Endothelial cell of umbilical vein (primary cell): Measurements from ENCODE around the gene SSC4D. TPM values are rescaled to one million over a fixed set of nuclear protein-coding genes. Genes with fewer than 3 reads are reported as not detected.

Experiments used
- BruUV-seq: library from RNA; stranded (reverse); fragments of 400-500 nt; replicated peaks from 2 replicates; lab custom pipeline; 2021; lab: Mats Ljungman, UMichigan
- CTCF ChIA-PET: fragments of 300-600, 350-600 bp; sonication (Branson Sonifier 250); formaldehyde crosslinking; loops from one replicate; lab custom pipeline; 2021; ENCODE audit warnings: antibody characterized with exemption, inconsistent platforms; lab: Charles Lee
- POLR2A ChIA-PET: fragments of 300-600, 350-600 bp; sonication (Branson Sonifier 250); formaldehyde crosslinking; loops from one replicate; lab custom pipeline; 2021; ENCODE audit warnings: antibody characterized with exemption, inconsistent platforms; lab: Charles Lee
- DNase-seq: peaks from one replicate; pipeline ENCODE4 v3.0.0-alpha.2; 2011; ENCODE audit warnings: low read depth, low spot score
- FAIRE-seq: peaks from 2 replicates; lab custom pipeline; 2011; peaks lifted over from hg19 to GRCh38; lab: Jason Lieb, UNC
- H2AFZ ChIP-seq: 2 replicates; pipeline ENCODE4 v1.6.0; 2012; ENCODE audit warnings: low read depth, low read length, control low read depth, inconsistent platforms
- H3K27ac ChIP-seq: 2 replicates; pipeline ENCODE4 v1.5.1; 2011; ENCODE audit warnings: low read depth, mild to moderate bottlenecking, control low read depth, low read length, moderate library complexity; ENCODE audit not compliant: insufficient read depth
- H3K27me3 ChIP-seq, 2 experiments: 2 replicates each; pipeline versions ENCODE4 v1.6.0 to v1.6.1; 2011; ENCODE audit warnings: low read length in 2 of 2, mixed read lengths in 1 of 2; ENCODE audit not compliant: control insufficient read depth in 2 of 2, insufficient read depth in 2 of 2
- H3K36me3 ChIP-seq, 2 experiments: 2 replicates in 1 of 2; 3 replicates in 1 of 2; pipeline ENCODE4 v1.5.1; 2011; ENCODE audit warnings: low read length in 2 of 2, mild to moderate bottlenecking in 1 of 2, moderate library complexity in 1 of 2; ENCODE audit not compliant: control insufficient read depth in 2 of 2, insufficient read depth in 2 of 2; ENCODE audit errors: extremely low read depth in 1 of 2
- H3K4me1 ChIP-seq: 3 replicates; pipeline ENCODE4 v1.5.1; 2011; ENCODE audit warnings: mild to moderate bottlenecking, low read length; ENCODE audit not compliant: control insufficient read depth, insufficient read depth; ENCODE audit errors: extremely low read depth
- H3K4me2 ChIP-seq: 2 replicates; pipeline ENCODE4 v1.6.1; 2011; ENCODE audit warnings: low read length, control low read depth, mixed read lengths; ENCODE audit not compliant: insufficient read depth
- H3K4me3 ChIP-seq, 3 experiments: fragments of 200-600 bp in 1 of 3; sonication (generic), shearing (Covaris generic) in 1 of 3; replicated peaks in 1 of 3; 2 replicates each; pipeline ENCODE4 v1.5.1; 2011 to 2016; ENCODE audit warnings: control low read depth in 3 of 3, low read length in 3 of 3, mild to moderate bottlenecking in 2 of 3, inconsistent platforms in 1 of 3, low read depth in 1 of 3, moderate library complexity in 1 of 3; ENCODE audit not compliant: insufficient read depth in 1 of 3
- H3K79me2 ChIP-seq: 2 replicates; pipeline ENCODE4 v1.6.0; 2012; ENCODE audit warnings: low read length, inconsistent platforms; ENCODE audit not compliant: control insufficient read depth, insufficient read depth
- H3K9ac ChIP-seq: replicated peaks from 2 replicates; pipeline ENCODE3; 2011; ENCODE audit warnings: low read length, control low read depth; ENCODE audit not compliant: insufficient read depth; ENCODE audit errors: extremely low read depth
- H3K9me1 ChIP-seq: replicated peaks from 3 replicates; pipeline ENCODE4 v1.6.0; 2011; ENCODE audit warnings: mild to moderate bottlenecking, low read length; ENCODE audit not compliant: control insufficient read depth, insufficient read depth; ENCODE audit errors: extremely low read depth
- H3K9me3 ChIP-seq: replicated peaks from 2 replicates; pipeline ENCODE4 v1.5.1; 2012; ENCODE audit warnings: low read length, inconsistent platforms; ENCODE audit not compliant: control insufficient read depth, insufficient read depth
- H4K20me1 ChIP-seq: replicated peaks from 2 replicates; pipeline ENCODE3; 2011; ENCODE audit warnings: mild to moderate bottlenecking, low read length; ENCODE audit not compliant: control insufficient read depth, insufficient read depth; ENCODE audit errors: extremely low read depth
- EZH2 ChIP-seq: IDR thresholded peaks from 2 replicates; pipeline ENCODE4 v1.6.1; 2012; ENCODE audit warnings: borderline replicate concordance, low read depth, mild to moderate bottlenecking, moderate library complexity, low read length, inconsistent platforms; ENCODE audit not compliant: severe bottlenecking
- FOS ChIP-seq: IDR thresholded peaks from 2 replicates; pipeline ENCODE4 v1.6.1; 2011; ENCODE audit warnings: mild to moderate bottlenecking, low read length, moderate library complexity, borderline replicate concordance; ENCODE audit not compliant: insufficient read depth
- GATA2 ChIP-seq: IDR thresholded peaks from 2 replicates; pipeline ENCODE4 v1.7.0; 2011; ENCODE audit warnings: low read depth, mild to moderate bottlenecking, moderate library complexity, mixed read lengths, low read length; ENCODE audit not compliant: insufficient read length, insufficient read depth
- JUN ChIP-seq: IDR thresholded peaks from 2 replicates; pipeline ENCODE4 v1.6.1; 2011; ENCODE audit warnings: borderline replicate concordance, low read depth; ENCODE audit not compliant: insufficient read length, insufficient read depth
- MYC ChIP-seq: IDR thresholded peaks from one replicate; pipeline ENCODE4 v1.6.1; 2011; ENCODE audit warnings: mild to moderate bottlenecking, low read depth, low read length
- POLR2A ChIP-seq: IDR thresholded peaks from 2 replicates; pipeline ENCODE4 v1.6.1; 2012; ENCODE audit warnings: low read depth, mild to moderate bottlenecking, control low read depth, low read length
- POLR2AphosphoS5 ChIP-seq: IDR thresholded peaks from 2 replicates; pipeline ENCODE4 v1.6.1; 2012; ENCODE audit warnings: low read depth, mild to moderate bottlenecking, control low read depth, low read length, moderate library complexity; ENCODE audit not compliant: insufficient read depth
- dilution Hi-C: fragments of 300-500 bp; cut with MboI; formaldehyde crosslinking; loops from one replicate; pipeline ENCODE4 v1.15.0; 2019; ENCODE audit warnings: low sequenced_read_pairs; ENCODE audit not compliant: extremely low pct_ligation_motif_present
- intact Hi-C: fragments of 100-400 bp; cut with micrococcal nuclease; formaldehyde crosslinking; loops from one replicate; pipeline ENCODE4 v1.10.0; 2022
- polyA plus RNA-seq, 4 experiments: library from polyadenylated mRNA; depleted of rRNA in 3 of 4; stranded (reverse) in 3 of 4; unstranded in 1 of 4; fragments of >200 nt; gene quantifications; 2 replicates each; pipeline versions ENCODE4 v1.2.1 to v1.2.3, GENCODE V29; 2011 to 2012; ENCODE audit warnings: missing spikeins in 1 of 4
- total RNA-seq: library from RNA; stranded (reverse); gene quantifications from 2 replicates; pipeline ENCODE4 v1.2.3, GENCODE V29; 2021
- TF ChIP-seq, protein P1 (sequence below), 2 donors: IDR thresholded peaks; 1 replicate in 1 of 2; 2 replicates in 1 of 2; pipeline ENCODE4 v1.5.1; 2011; ENCODE audit warnings: low read length in 2 of 2, mild to moderate bottlenecking in 2 of 2, moderate library complexity in 2 of 2, control low read depth in 1 of 2, inconsistent platforms in 1 of 2, low read depth in 1 of 2; ENCODE audit not compliant: insufficient read depth in 1 of 2; ENCODE audit errors: extremely low read depth in 1 of 2
- TF ChIP-seq, protein P2 (sequence below): IDR thresholded peaks from 2 replicates; pipeline ENCODE4 v1.6.1; 2011; ENCODE audit not compliant: insufficient read depth, insufficient read length

The SSC4D gene
- total and polyA plus RNA-seq, 2 donors (not counting 3 experiments of a cell fraction or from before 2014, with no cell fraction given): 0.46 to 0.88 TPM

DNA sequence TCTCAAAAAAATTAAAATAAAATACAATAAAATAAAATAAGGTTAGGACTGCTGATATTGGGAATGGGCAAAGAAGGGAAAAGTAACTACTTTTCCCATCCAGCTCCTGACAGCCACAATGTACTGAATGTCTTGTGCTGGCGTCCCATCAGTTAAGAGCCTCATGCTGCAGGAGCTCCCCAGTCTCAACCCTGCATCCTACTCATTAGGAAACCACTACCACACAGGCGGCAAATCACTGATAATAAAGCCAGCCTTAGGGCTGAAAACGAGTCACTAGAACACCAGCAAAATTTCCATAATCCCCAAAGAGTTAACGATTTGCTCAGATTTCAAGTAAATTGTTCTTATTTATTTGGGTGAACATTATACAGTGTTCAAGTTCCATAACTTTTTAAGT lies 55.0 kb downstream of the SSC4D start:
- Histone ChIP-seq H3K9ac (no peak overlapping the region), H3K27ac (no peak overlapping the region), H2AFZ (no peak overlapping the region), H3K4me1 (peaks cover 22% of the 10 kb centered on the region), H3K79me2 (peaks cover 92% of the 10 kb centered on the region), H3K4me2 (no peak overlapping the region), H4K20me1 (peaks cover 35% of the 10 kb centered on the region), H3K36me3 (peaks cover 3 to 11% of the 10 kb centered on the region in 2 experiments), H3K27me3 (no peaks in the 10 kb centered on the region), H3K4me3 (no peak overlapping the region), H3K9me1 (no peaks in the 10 kb centered on the region), H3K9me3 (no peaks in the 10 kb centered on the region)
- BruUV-seq: no TSS peak
- no peak for DNase-seq
- no peak for FAIRE-seq
- dilution Hi-C loops: no loop called here
- POLR2A ChIA-PET: interaction anchor here (0.7 kb wide), 1 partner anchor 10 kb away, joined by 6 read pairs; no protein-coding TSS in a partner anchor
- TF ChIP-seq POLR2AphosphoS5 (no peak), GATA2 (no peak), MYC (no peak), JUN (no peak), EZH2 (no peak), POLR2A (no peak), FOS (no peak)
- TF ChIP-seq, protein P1, sequence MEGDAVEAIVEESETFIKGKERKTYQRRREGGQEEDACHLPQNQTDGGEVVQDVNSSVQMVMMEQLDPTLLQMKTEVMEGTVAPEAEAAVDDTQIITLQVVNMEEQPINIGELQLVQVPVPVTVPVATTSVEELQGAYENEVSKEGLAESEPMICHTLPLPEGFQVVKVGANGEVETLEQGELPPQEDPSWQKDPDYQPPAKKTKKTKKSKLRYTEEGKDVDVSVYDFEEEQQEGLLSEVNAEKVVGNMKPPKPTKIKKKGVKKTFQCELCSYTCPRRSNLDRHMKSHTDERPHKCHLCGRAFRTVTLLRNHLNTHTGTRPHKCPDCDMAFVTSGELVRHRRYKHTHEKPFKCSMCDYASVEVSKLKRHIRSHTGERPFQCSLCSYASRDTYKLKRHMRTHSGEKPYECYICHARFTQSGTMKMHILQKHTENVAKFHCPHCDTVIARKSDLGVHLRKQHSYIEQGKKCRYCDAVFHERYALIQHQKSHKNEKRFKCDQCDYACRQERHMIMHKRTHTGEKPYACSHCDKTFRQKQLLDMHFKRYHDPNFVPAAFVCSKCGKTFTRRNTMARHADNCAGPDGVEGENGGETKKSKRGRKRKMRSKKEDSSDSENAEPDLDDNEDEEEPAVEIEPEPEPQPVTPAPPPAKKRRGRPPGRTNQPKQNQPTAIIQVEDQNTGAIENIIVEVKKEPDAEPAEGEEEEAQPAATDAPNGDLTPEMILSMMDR (IDR thresholded peaks at IDR 0.05; ENCODE audit: extremely low read depth in 1 of 2, insufficient read depth in 1 of 2, low read depth in 1 of 2, low read length in 2 of 2): no peak
- TF ChIP-seq, protein P2, sequence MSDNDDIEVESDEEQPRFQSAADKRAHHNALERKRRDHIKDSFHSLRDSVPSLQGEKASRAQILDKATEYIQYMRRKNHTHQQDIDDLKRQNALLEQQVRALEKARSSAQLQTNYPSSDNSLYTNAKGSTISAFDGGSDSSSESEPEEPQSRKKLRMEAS: no peak
- intact Hi-C loops: no loop called here
- CTCF ChIA-PET: no interaction called here
